K562 (cell line): ENCODE data around the gene CNP. TPM values are rescaled to one million over a fixed set of nuclear protein-coding genes. Genes with fewer than 3 reads are reported as not detected.
A peak's percentile ranks its signal among the peaks of the same experiment; 100 is the strongest.

Experiments used
- ATF1 ChIP-seq, 2 experiments: fragments of 450-650 bp in 1 of 2; IDR thresholded peaks; 2 replicates each; pipeline ENCODE4 v1.6.1; 2016; ENCODE audit warnings: missing compliant biosample characterization in 1 of 2, missing genetic modification characterization in 1 of 2
- CBFB ChIP-seq: sonication (generic); formaldehyde crosslinking; IDR thresholded peaks from 2 replicates; pipeline ENCODE4 v1.4.0; 2020; ENCODE audit warnings: mild to moderate bottlenecking, missing genetic modification reagents
- CXXC5 ChIP-seq: fragments of 250-450 bp; sonication (Bioruptor Pico); IDR thresholded peaks from 2 replicates; pipeline ENCODE4 v1.8.0; 2022; ENCODE audit warnings: inconsistent platforms, mild to moderate bottlenecking, moderate library complexity
- E2F3 ChIP-seq: fragments of 250-450 bp; sonication (Bioruptor Pico); IDR thresholded peaks from 2 replicates; pipeline ENCODE4 v1.4.0; 2020; ENCODE audit warnings: mild to moderate bottlenecking
- ETS2 ChIP-seq: IDR thresholded peaks from 2 replicates; pipeline ENCODE4 v1.6.1; 2016; ENCODE audit warnings: borderline replicate concordance, missing genetic modification characterization, mild to moderate bottlenecking, moderate library complexity, missing compliant biosample characterization; ENCODE audit not compliant: poor library complexity, severe bottlenecking
- LCOR ChIP-seq: sonication (generic); formaldehyde crosslinking; IDR thresholded peaks from 2 replicates; pipeline ENCODE4 v1.8.0; 2022; ENCODE audit warnings: mild to moderate bottlenecking, missing genetic modification reagents
- LEF1 ChIP-seq: fragments of 450-650 bp; IDR thresholded peaks from 2 replicates; pipeline ENCODE4 v1.6.1; 2016; ENCODE audit warnings: mild to moderate bottlenecking
- NCOA6 ChIP-seq: fragments of 450-650 bp; IDR thresholded peaks from 2 replicates; pipeline ENCODE4 v1.6.1; 2017; ENCODE audit warnings: mild to moderate bottlenecking
- POLR2G ChIP-seq: fragments of 200-400 bp; formaldehyde crosslinking; IDR thresholded peaks from 2 replicates; pipeline ENCODE4 v1.6.1; 2017; ENCODE audit warnings: low read depth, mild to moderate bottlenecking, antibody characterized with exemption, low read length, moderate library complexity
- ZNF175 ChIP-seq: fragments of 200-800 bp; sonication (Bioruptor generic); IDR thresholded peaks from 2 replicates; pipeline ENCODE4 v1.6.1; 2016; ENCODE audit warnings: low read depth, mild to moderate bottlenecking, missing genetic modification characterization, missing compliant biosample characterization
- ZNF197 ChIP-seq: fragments of 200-800 bp; sonication (Bioruptor generic); IDR thresholded peaks from 2 replicates; pipeline ENCODE4 v1.6.1; 2016; ENCODE audit warnings: low read depth, missing genetic modification characterization, missing compliant biosample characterization
- ZNF57 ChIP-seq: fragments of 450-650 bp; formaldehyde crosslinking; IDR thresholded peaks from 2 replicates; pipeline ENCODE4 v1.4.0; 2020; ENCODE audit warnings: mild to moderate bottlenecking, moderate library complexity
- ZNF644 ChIP-seq: fragments of 200-800 bp; sonication (Bioruptor generic); IDR thresholded peaks from 2 replicates; pipeline ENCODE4 v1.6.1; 2016; ENCODE audit warnings: low read depth, missing genetic modification characterization, missing compliant biosample characterization
- polyA plus RNA-seq, 8 experiments: library from polyadenylated mRNA; depleted of rRNA in 4 of 8; stranded (reverse) in 5 of 8; unstranded in 3 of 8; fragments of >200 nt; fragmentation: Nextera tagmentation in 2 of 8; fragmentation: Illumina TruSeq in 1 of 8; extraction: Ambion mirVana in 2 of 8; extraction: Trizol in 1 of 8; gene quantifications; 2 replicates each; pipeline versions ENCODE4 v1.2.1 to v1.2.3, GENCODE V29; 2011 to 2014; ENCODE audit warnings: inconsistent platforms in 1 of 8, missing spikeins in 1 of 8
- total RNA-seq, 7 experiments: library from RNA; depleted of rRNA in 6 of 7; stranded (reverse); fragments of >200 nt in 6 of 7; fragmentation: Illumina TruSeq in 2 of 7; extraction: Trizol in 2 of 7; gene quantifications; 2 replicates each; pipeline versions ENCODE4 v1.2.1 to v1.2.3, GENCODE V29; 2011 to 2021; ENCODE audit warnings: low replicate concordance in 1 of 7
- TF ChIP-seq, protein P1 (sequence below): sonication (generic); formaldehyde crosslinking; IDR thresholded peaks from 2 replicates; pipeline ENCODE4 v1.8.0; 2022; ENCODE audit warnings: mild to moderate bottlenecking, missing genetic modification reagents
- TF ChIP-seq, protein P2 (sequence below): fragments of 250-450 bp; sonication (Bioruptor Pico); IDR thresholded peaks from 2 replicates; pipeline ENCODE4 v1.4.0; 2020

CNP gene
- total and polyA plus RNA-seq, 9 of the 15 experiments (the other 6 are each of a cell fraction or from before 2014, with no cell fraction given): 1.7 to 52.0 (median 29.1) TPM

DNA sequence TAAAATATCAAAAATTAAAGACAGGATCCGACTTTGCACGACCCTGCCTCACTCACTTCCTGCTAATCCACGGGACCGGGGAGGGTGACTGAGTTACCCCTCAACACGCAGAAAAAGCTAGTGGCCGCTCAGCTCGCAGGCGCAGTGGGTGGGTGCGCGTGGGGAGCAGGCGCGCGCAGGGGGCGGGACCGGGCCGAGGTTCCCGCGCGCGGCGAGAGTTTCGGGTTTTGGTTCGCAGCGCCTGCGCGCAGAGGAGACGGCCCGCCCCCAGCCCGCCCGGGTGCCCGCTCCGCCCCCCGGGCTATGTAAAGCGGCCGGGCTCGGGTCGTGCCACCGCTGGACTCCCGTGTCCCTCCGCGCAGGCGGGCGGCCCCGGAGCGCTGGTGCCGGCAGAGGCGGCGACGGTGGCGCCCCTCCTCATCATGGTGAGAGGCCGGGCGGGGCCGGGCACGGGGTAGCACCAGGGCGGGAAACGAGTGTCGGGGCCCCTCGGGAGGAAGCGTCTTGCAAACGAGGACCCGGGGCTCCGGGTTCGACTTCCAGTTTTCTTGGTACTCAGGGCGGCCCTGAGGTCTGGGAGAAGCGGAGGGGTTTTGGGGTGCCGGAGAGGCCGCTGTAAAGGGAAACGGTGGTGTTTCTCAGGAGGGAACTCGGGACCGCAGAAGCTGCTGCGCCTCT is at the start of gene CNP (continued):
- TF ChIP-seq ZNF57 (CRISPR knock-in tag) (no peak), ATF1 (CRISPR knock-in tag; IDR thresholded peaks at IDR 0.05) (no peak), ATF1 (tag; IDR thresholded peaks at IDR 0.05) (peak; percentile 22; the same call in 1 of the 2 replicates), LCOR (CRISPR knock-in tag) (0 out of 2 replicates have a peak, but pooled peaks have one; percentile 24), ZNF175 (CRISPR knock-in tag) (peak; percentile 40; the same call in 1 of the 2 replicates), CBFB (CRISPR knock-in tag) (no peak), CXXC5 (CRISPR knock-in tag) (peak; percentile 66), ZNF644 (tag) (no peak), ETS2 (no peak), LEF1 (no peak), ZNF197 (CRISPR knock-in tag) (0 out of 2 replicates have a peak, but pooled peaks have one; percentile 21), POLR2G (peak; percentile 94), NCOA6 (no peak), E2F3 (CRISPR knock-in tag) (peak; percentile 65; the same call in 1 of the 2 replicates)
- TF ChIP-seq, protein P1, sequence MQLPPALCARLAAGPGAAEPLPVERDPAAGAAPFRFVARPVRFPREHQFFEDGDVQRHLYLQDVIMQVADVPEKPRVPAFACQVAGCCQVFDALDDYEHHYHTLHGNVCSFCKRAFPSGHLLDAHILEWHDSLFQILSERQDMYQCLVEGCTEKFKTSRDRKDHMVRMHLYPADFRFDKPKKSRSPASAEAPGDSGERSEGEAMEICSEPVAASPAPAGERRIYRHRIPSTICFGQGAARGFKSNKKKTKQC (CRISPR knock-in tag): 0 out of 2 replicates have a peak, but pooled peaks have one; percentile 53
- TF ChIP-seq, protein P2, sequence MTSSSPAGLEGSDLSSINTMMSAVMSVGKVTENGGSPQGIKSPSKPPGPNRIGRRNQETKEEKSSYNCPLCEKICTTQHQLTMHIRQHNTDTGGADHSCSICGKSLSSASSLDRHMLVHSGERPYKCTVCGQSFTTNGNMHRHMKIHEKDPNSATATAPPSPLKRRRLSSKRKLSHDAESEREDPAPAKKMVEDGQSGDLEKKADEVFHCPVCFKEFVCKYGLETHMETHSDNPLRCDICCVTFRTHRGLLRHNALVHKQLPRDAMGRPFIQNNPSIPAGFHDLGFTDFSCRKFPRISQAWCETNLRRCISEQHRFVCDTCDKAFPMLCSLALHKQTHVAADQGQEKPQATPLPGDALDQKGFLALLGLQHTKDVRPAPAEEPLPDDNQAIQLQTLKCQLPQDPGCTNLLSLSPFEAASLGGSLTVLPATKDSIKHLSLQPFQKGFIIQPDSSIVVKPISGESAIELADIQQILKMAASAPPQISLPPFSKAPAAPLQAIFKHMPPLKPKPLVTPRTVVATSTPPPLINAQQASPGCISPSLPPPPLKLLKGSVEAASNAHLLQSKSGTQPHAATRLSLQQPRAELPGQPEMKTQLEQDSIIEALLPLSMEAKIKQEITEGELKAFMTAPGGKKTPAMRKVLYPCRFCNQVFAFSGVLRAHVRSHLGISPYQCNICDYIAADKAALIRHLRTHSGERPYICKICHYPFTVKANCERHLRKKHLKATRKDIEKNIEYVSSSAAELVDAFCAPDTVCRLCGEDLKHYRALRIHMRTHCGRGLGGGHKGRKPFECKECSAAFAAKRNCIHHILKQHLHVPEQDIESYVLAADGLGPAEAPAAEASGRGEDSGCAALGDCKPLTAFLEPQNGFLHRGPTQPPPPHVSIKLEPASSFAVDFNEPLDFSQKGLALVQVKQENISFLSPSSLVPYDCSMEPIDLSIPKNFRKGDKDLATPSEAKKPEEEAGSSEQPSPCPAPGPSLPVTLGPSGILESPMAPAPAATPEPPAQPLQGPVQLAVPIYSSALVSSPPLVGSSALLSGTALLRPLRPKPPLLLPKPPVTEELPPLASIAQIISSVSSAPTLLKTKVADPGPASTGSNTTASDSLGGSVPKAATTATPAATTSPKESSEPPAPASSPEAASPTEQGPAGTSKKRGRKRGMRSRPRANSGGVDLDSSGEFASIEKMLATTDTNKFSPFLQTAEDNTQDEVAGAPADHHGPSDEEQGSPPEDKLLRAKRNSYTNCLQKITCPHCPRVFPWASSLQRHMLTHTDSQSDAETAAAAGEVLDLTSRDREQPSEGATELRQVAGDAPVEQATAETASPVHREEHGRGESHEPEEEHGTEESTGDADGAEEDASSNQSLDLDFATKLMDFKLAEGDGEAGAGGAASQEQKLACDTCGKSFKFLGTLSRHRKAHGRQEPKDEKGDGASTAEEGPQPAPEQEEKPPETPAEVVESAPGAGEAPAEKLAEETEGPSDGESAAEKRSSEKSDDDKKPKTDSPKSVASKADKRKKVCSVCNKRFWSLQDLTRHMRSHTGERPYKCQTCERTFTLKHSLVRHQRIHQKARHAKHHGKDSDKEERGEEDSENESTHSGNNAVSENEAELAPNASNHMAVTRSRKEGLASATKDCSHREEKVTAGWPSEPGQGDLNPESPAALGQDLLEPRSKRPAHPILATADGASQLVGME (CRISPR knock-in tag): no peak
- TF ChIP-seq, all 486 proteins: peak for 81
